ENCODE results near the gene BEST3.

The BEST3 gene

GRCh38 chr12:69704357-69704756, 5.3 kb upstream of the BEST3 start:
- TF ChIP-seq MAX (IDR thresholded peaks at IDR 0.05) (no peak), TEAD4 (IDR thresholded peaks at IDR 0.05) (no peak), TCF12 (IDR thresholded peaks at IDR 0.05; ENCODE audit: low read depth) (no peak), REST (IDR thresholded peaks at IDR 0.05; ENCODE audit: low read depth) (no peak), EGR1 (IDR thresholded peaks at IDR 0.05) (no peak), FOXM1 (IDR thresholded peaks at IDR 0.05; ENCODE audit: borderline replicate concordance, low read depth) (no peak), ZBTB7A (IDR thresholded peaks at IDR 0.05; ENCODE audit: low read depth) (no peak), EP300 (IDR thresholded peaks at IDR 0.05; ENCODE audit: borderline replicate concordance) (no peak), RAD21 (IDR thresholded peaks at IDR 0.05; ENCODE audit: low read depth) (no peak), TAF1 (IDR thresholded peaks at IDR 0.05; ENCODE audit: low read depth) (no peak), NFIC (IDR thresholded peaks at IDR 0.05) (no peak), CREB1 (IDR thresholded peaks at IDR 0.05; ENCODE audit: low read depth) (no peak), USF1 (IDR thresholded peaks at IDR 0.05) (no peak), CEBPB (IDR thresholded peaks at IDR 0.05) (no peak), YY1 (IDR thresholded peaks at IDR 0.05; ENCODE audit: low read depth) (no peak)

GRCh38 chr12:69703146-69703642, 4.1 kb upstream of the BEST3 start:
- TF ChIP-seq CEBPB (IDR thresholded peaks at IDR 0.05) (no peak), TCF12 (IDR thresholded peaks at IDR 0.05; ENCODE audit: low read depth) (no peak), RAD21 (IDR thresholded peaks at IDR 0.05; ENCODE audit: low read depth) (no peak), YY1 (IDR thresholded peaks at IDR 0.05; ENCODE audit: low read depth) (no peak)

GRCh38 chr12:69701826-69702225, 2.7 kb upstream of the BEST3 start:
- TF ChIP-seq FOXM1 (IDR thresholded peaks at IDR 0.05; ENCODE audit: borderline replicate concordance, low read depth) (no peak), TEAD4 (IDR thresholded peaks at IDR 0.05) (no peak), RAD21 (IDR thresholded peaks at IDR 0.05; ENCODE audit: low read depth) (no peak), EP300 (IDR thresholded peaks at IDR 0.05; ENCODE audit: borderline replicate concordance) (no peak), USF1 (IDR thresholded peaks at IDR 0.05) (no peak), REST (IDR thresholded peaks at IDR 0.05; ENCODE audit: low read depth) (no peak), TAF1 (IDR thresholded peaks at IDR 0.05; ENCODE audit: low read depth) (no peak), YY1 (IDR thresholded peaks at IDR 0.05; ENCODE audit: low read depth) (no peak), ZBTB7A (IDR thresholded peaks at IDR 0.05; ENCODE audit: low read depth) (no peak), NFIC (IDR thresholded peaks at IDR 0.05) (no peak), CEBPB (IDR thresholded peaks at IDR 0.05) (no peak), MAX (IDR thresholded peaks at IDR 0.05) (no peak), CREB1 (IDR thresholded peaks at IDR 0.05; ENCODE audit: low read depth) (no peak), TCF12 (IDR thresholded peaks at IDR 0.05; ENCODE audit: low read depth) (no peak)

- TF ChIP-seq CREB1 (IDR thresholded peaks at IDR 0.05; ENCODE audit: low read depth): no peak
- TF ChIP-seq ZBTB7A (IDR thresholded peaks at IDR 0.05; ENCODE audit: low read depth): no peak
- TF ChIP-seq USF1 (IDR thresholded peaks at IDR 0.05): no peak
- no peak for TF ChIP-seq TAF1 (IDR thresholded peaks at IDR 0.05; ENCODE audit: low read depth)
- TF ChIP-seq NFIC (IDR thresholded peaks at IDR 0.05): no peak
- no peak for TF ChIP-seq EGR1 (IDR thresholded peaks at IDR 0.05)
- TF ChIP-seq RAD21 (IDR thresholded peaks at IDR 0.05; ENCODE audit: low read depth): no peak
- no peak for TF ChIP-seq EP300 (IDR thresholded peaks at IDR 0.05; ENCODE audit: borderline replicate concordance)
- TF ChIP-seq FOXM1 (IDR thresholded peaks at IDR 0.05; ENCODE audit: borderline replicate concordance, low read depth): no peak
- no peak for TF ChIP-seq MAX (IDR thresholded peaks at IDR 0.05)
- TF ChIP-seq CEBPB (IDR thresholded peaks at IDR 0.05): no peak
- TF ChIP-seq YY1 (IDR thresholded peaks at IDR 0.05; ENCODE audit: low read depth): no peak
- no peak for TF ChIP-seq REST (IDR thresholded peaks at IDR 0.05; ENCODE audit: low read depth)
- no peak for TF ChIP-seq TEAD4 (IDR thresholded peaks at IDR 0.05)
- no peak for TF ChIP-seq TCF12 (IDR thresholded peaks at IDR 0.05; ENCODE audit: low read depth)
Observed at GRCh38 chr12:69698054-69698453, 1.0 kb downstream of the BEST3 start.
